Stimulated activated CD8-positive, alpha-beta memory T cell treated with anti-CD3 and anti-CD28 coated beads, Interleukin-12 subunit alpha, Interleukin-12 subunit beta, amount 100 ng/mL, for 24 hours (primary cell): ENCODE results near the gene CPEB1.

Source experiments
- DNase-seq: peaks from one replicate; pipeline ENCODE4 v3.0.0-alpha.2; 2020; ENCODE audit errors: extremely low read depth

The CPEB1 gene

GRCh38 chr15:82595203-82595602, 52.0 kb downstream of the CPEB1 start:
- DNase-seq = no peak

GRCh38 chr15:82587805-82588204, 59.4 kb downstream of the CPEB1 start:
- DNase-seq = no peak

- no peak for DNase-seq
Measured at GRCh38 chr15:82585072-82585471, 62.1 kb downstream of the CPEB1 start.

GRCh38 chr15:82580713-82581112, 66.5 kb downstream of the CPEB1 start:
- no peak for DNase-seq

GRCh38 chr15:82575335-82575734, 71.8 kb downstream of the CPEB1 start:
- no peak for DNase-seq

- no peak for DNase-seq
Measured at GRCh38 chr15:82572986-82573385, 74.2 kb downstream of the CPEB1 start.

GRCh38 chr15:82572311-82572710, 74.9 kb downstream of the CPEB1 start:
- DNase-seq = no peak

GRCh38 chr15:82571722-82572222, 75.4 kb downstream of the CPEB1 start:
- no peak for DNase-seq

GRCh38 chr15:82570721-82571508, 76.2 kb downstream of the CPEB1 start:
- DNase-seq = no peak

GRCh38 chr15:82569834-82570233, 77.3 kb downstream of the CPEB1 start:
- DNase-seq = no peak

GRCh38 chr15:82568986-82569385, 78.2 kb downstream of the CPEB1 start:
- no peak for DNase-seq

- no peak for DNase-seq
Measured at GRCh38 chr15:82567661-82568060, 79.5 kb downstream of the CPEB1 start.

GRCh38 chr15:82566690-82567089, 80.5 kb downstream of the CPEB1 start:
- no peak for DNase-seq

- DNase-seq = no peak
Measured at GRCh38 chr15:82558502-82558901, 88.7 kb downstream of the CPEB1 start.

GRCh38 chr15:82556315-82557035, 90.7 kb downstream of the CPEB1 start:
- no peak for DNase-seq

GRCh38 chr15:82554849-82555248, 92.3 kb downstream of the CPEB1 start:
- no peak for DNase-seq

- DNase-seq = no peak
Measured at GRCh38 chr15:82554351-82554750, 92.8 kb downstream of the CPEB1 start.

GRCh38 chr15:82553846-82554245, 93.3 kb downstream of the CPEB1 start:
- no peak for DNase-seq

GRCh38 chr15:82552861-82553260, 94.3 kb downstream of the CPEB1 start:
- no peak for DNase-seq

GRCh38 chr15:82551646-82552247, 95.4 kb downstream of the CPEB1 start:
- DNase-seq = no peak

GRCh38 chr15:82549199-82549665, 97.9 kb downstream of the CPEB1 start:
- DNase-seq = no peak

- DNase-seq = no peak
Measured at GRCh38 chr15:82548700-82549099, 98.5 kb downstream of the CPEB1 start.

GRCh38 chr15:82545478-82545877, 101.7 kb downstream of the CPEB1 start:
- no peak for DNase-seq
